K562 (cell line): ENCODE measurements around the gene PDCD11. TPM values are rescaled to one million over a fixed set of nuclear protein-coding genes. Genes with fewer than 3 reads are reported as not detected.

Experiments used
- ATAC-seq: fragments of 200-7000 bp; cut with Tn5 transposase; 3 replicates; pipeline ENCODE4 v1.9.1; 2020; ENCODE audit warnings: moderate library complexity
- BruUV-seq: library from RNA; stranded (reverse); fragments of 400-500 nt; replicated peaks from 2 replicates; lab custom pipeline; 2021; lab: Mats Ljungman, UMichigan
- CTCF ChIA-PET: fragments of 300-600 bp; formaldehyde crosslinking; extraction: SDS; loops from one replicate; lab custom pipeline; 2021; ENCODE audit warnings: low intra/inter-chr PET ratio; lab: Yijun Ruan, JAX
- POLR2A ChIA-PET: fragments of 300-600, 350-650 bp; sonication (Branson Sonifier 250); formaldehyde crosslinking; extraction: SDS; loops from one replicate; lab custom pipeline; 2021; ENCODE audit warnings: antibody characterized with exemption, inconsistent platforms; lab: Yijun Ruan, JAX
- DNase-seq, 4 experiments: peaks; one replicate each; pipeline versions ENCODE4 v3.0.0 to v3.0.0-alpha.2; 2011 to 2018; ENCODE audit warnings: low spot score in 3 of 4, mixed read lengths in 3 of 4; ENCODE audit errors: extremely low read depth in 1 of 4
- FAIRE-seq: peaks from 2 replicates; lab custom pipeline; 2011; peaks lifted over from hg19 to GRCh38; lab: Jason Lieb, UNC
- H2AFZ ChIP-seq: 2 replicates; pipeline ENCODE4 v1.6.0; 2011; ENCODE audit warnings: low read depth, low read length, control low read depth, inconsistent platforms
- H3K27ac ChIP-seq: fragments of 200-600 bp; 3 replicates; pipeline ENCODE4 v1.8.0; 2011; ENCODE audit warnings: low read depth, mild to moderate bottlenecking, control low read depth, inconsistent platforms, low read length, moderate library complexity, mixed read lengths; ENCODE audit errors: extremely low read depth
- H3K27me3 ChIP-seq, 2 experiments: fragments of 300-600 bp in 1 of 2; 2 replicates in 1 of 2; 3 replicates in 1 of 2; pipeline versions ENCODE4 v1.6.0 to v1.8.0; 2011; ENCODE audit warnings: inconsistent platforms in 2 of 2, low read length in 2 of 2, mild to moderate bottlenecking in 1 of 2, mixed read lengths in 1 of 2, moderate library complexity in 1 of 2; ENCODE audit not compliant: control insufficient read depth in 2 of 2, insufficient read depth in 2 of 2
- H3K36me3 ChIP-seq: fragments of 300-600 bp; 3 replicates; pipeline ENCODE4 v1.8.0; 2011; ENCODE audit warnings: mild to moderate bottlenecking, low read length, inconsistent platforms; ENCODE audit not compliant: control insufficient read depth, insufficient read depth
- H3K4me1 ChIP-seq, 2 experiments: fragments of 200-600 bp in 1 of 2; replicated peaks in 1 of 2; 2 replicates in 1 of 2; 3 replicates in 1 of 2; pipeline versions ENCODE4 v1.5.1 to v1.8.0; 2011; ENCODE audit warnings: inconsistent platforms in 2 of 2, low read length in 2 of 2, mild to moderate bottlenecking in 1 of 2, mixed read lengths in 1 of 2, moderate library complexity in 1 of 2; ENCODE audit not compliant: control insufficient read depth in 2 of 2, insufficient read depth in 2 of 2
- H3K4me2 ChIP-seq: 2 replicates; pipeline ENCODE4 v1.6.1; 2011; ENCODE audit warnings: low read length, control low read depth, inconsistent platforms, mixed read lengths; ENCODE audit not compliant: insufficient read depth
- H3K4me3 ChIP-seq: fragments of 200-600 bp; sonication (generic), shearing (Covaris generic); 2 replicates; pipeline ENCODE4 v1.5.1; 2016; ENCODE audit warnings: control low read depth, inconsistent platforms
- H3K79me2 ChIP-seq: fragments of 200-600 bp; 3 replicates; pipeline ENCODE4 v1.8.0; 2011; ENCODE audit warnings: low read length, inconsistent platforms; ENCODE audit not compliant: control insufficient read depth, insufficient read depth
- H3K9ac ChIP-seq, 2 experiments: 2 replicates each; pipeline versions ENCODE4 v1.6.0 to v1.6.1; 2011; ENCODE audit warnings: low read depth in 2 of 2, low read length in 2 of 2, control low read depth in 1 of 2, inconsistent platforms in 1 of 2, mild to moderate bottlenecking in 1 of 2, mixed read lengths in 1 of 2; ENCODE audit not compliant: insufficient read depth in 1 of 2
- H3K9me1 ChIP-seq: one replicate; pipeline ENCODE4 v1.6.0; 2011; ENCODE audit warnings: inconsistent platforms, mild to moderate bottlenecking, low read length, moderate library complexity; ENCODE audit not compliant: control insufficient read depth, insufficient read depth
- H3K9me3 ChIP-seq: replicated peaks from 2 replicates; pipeline ENCODE4 v1.5.1; 2011; ENCODE audit warnings: low read depth, low read length, inconsistent platforms; ENCODE audit not compliant: control insufficient read depth, insufficient read depth
- H4K20me1 ChIP-seq: replicated peaks from 2 replicates; pipeline ENCODE4 v1.6.1; 2011; ENCODE audit warnings: low read length, inconsistent platforms, mixed read lengths; ENCODE audit not compliant: control insufficient read depth, insufficient read depth
- CBX5 ChIP-seq: IDR thresholded peaks from 2 replicates; pipeline ENCODE4 v1.6.1; 2014; ENCODE audit warnings: low read depth, borderline replicate concordance
- NCOA6 ChIP-seq: fragments of 450-650 bp; IDR thresholded peaks from 2 replicates; pipeline ENCODE4 v1.6.1; 2017; ENCODE audit warnings: mild to moderate bottlenecking
- NFIC ChIP-seq: fragments of 450-650 bp; IDR thresholded peaks from 2 replicates; pipeline ENCODE4 v1.6.1; 2017; ENCODE audit warnings: mild to moderate bottlenecking, inconsistent platforms
- SMC3 ChIP-seq: conservative IDR thresholded peaks from 2 replicates; pipeline ENCODE4 v1.6.1; 2011; ENCODE audit warnings: low read depth, low read length, improper control_type of control experiment; ENCODE audit not compliant: insufficient read depth
- TFAM ChIP-seq: fragments of 250-450 bp; sonication (Bioruptor Pico); conservative IDR thresholded peaks from 2 replicates; pipeline ENCODE4 v1.5.0; 2021; ENCODE audit warnings: mild to moderate bottlenecking, moderate library complexity
- ZBTB2 ChIP-seq: fragments of 450-650 bp; IDR thresholded peaks from 2 replicates; pipeline ENCODE4 v1.6.1; 2016; ENCODE audit warnings: antibody characterized with exemption
- WGBS: fragments of 100-300 bp; shearing (Covaris generic); methylation state at CpG from one replicate; pipeline ENCODE4 v1.1.6; 2016; ENCODE audit warnings: low coverage, mixed read lengths; ENCODE audit not compliant: insufficient coverage; ENCODE audit errors: missing lambda C conversion rate; 5-methylcytosine and 5-hydroxymethylcytosine counted together
- in situ Hi-C: fragments of 300-500 bp; cut with MboI; formaldehyde crosslinking; loops from 4 replicates; pipeline ENCODE4 v1.15.0; 2018; ENCODE audit warnings: inconsistent platforms, mixed read lengths
- intact Hi-C: fragments of 100-400 bp; cut with micrococcal nuclease; formaldehyde crosslinking; loops from 2 replicates; pipeline ENCODE4 v1.14.2; 2022
- polyA plus RNA-seq, 8 experiments: library from polyadenylated mRNA; depleted of rRNA in 4 of 8; stranded (reverse) in 5 of 8; unstranded in 3 of 8; fragments of >200 nt; fragmentation: Nextera tagmentation in 2 of 8; fragmentation: Illumina TruSeq in 1 of 8; extraction: Ambion mirVana in 2 of 8; extraction: Trizol in 1 of 8; gene quantifications; 2 replicates each; pipeline versions ENCODE4 v1.2.1 to v1.2.3, GENCODE V29; 2011 to 2014; ENCODE audit warnings: inconsistent platforms in 1 of 8, missing spikeins in 1 of 8
- total RNA-seq, 7 experiments: library from RNA; depleted of rRNA in 6 of 7; stranded (reverse); fragments of >200 nt in 6 of 7; fragmentation: Illumina TruSeq in 2 of 7; extraction: Trizol in 2 of 7; gene quantifications; 2 replicates each; pipeline versions ENCODE4 v1.2.1 to v1.2.3, GENCODE V29; 2011 to 2021; ENCODE audit warnings: low replicate concordance in 1 of 7

PDCD11 gene
- total and polyA plus RNA-seq, 9 of the 15 experiments (the other 6 are each of a cell fraction or from before 2014, with no cell fraction given) = 14.8 to 73.8 (median 50.0) TPM

- Histone ChIP-seq H3K27me3 (no peaks in the 10 kb centered on the region), H3K36me3 (no peaks in the 10 kb centered on the region), H3K27ac (no peak overlapping the region), H3K79me2 (no peaks in the 10 kb centered on the region), H3K4me3 (no peak overlapping the region), H3K9me1 (no peaks in the 10 kb centered on the region), H3K9me3 (no peaks in the 10 kb centered on the region), H2AFZ (no peak overlapping the region), H4K20me1 (no peaks in the 10 kb centered on the region), H3K4me2 (no peak overlapping the region), H3K4me1 (peaks cover 0 to 14% of the 10 kb centered on the region in 2 experiments; a peak in 2 of 5 replicates), H3K9ac (no peak overlapping the region)
- CTCF ChIA-PET = no interaction called here
- POLR2A ChIA-PET = interaction anchor here (0.6 kb wide), 1 partner anchor 27 kb away, joined by 3 read pairs; no protein-coding TSS in a partner anchor
- 44% methylated on average over 4 of the region's 5 CpGs for WGBS
- BruUV-seq = no TSS peak
- ATAC-seq (no peak), DNase-seq (peak in 1 of 4 experiments; percentile 11), FAIRE-seq (no peak)
- TF ChIP-seq NFIC (peak; percentile 61), CBX5 (no peak), ZBTB2 (no peak), SMC3 (no peak), TFAM (CRISPR knock-in tag) (no peak), NCOA6 (no peak)
- intact Hi-C loops (loop anchor here (10.0 kb wide), 2 partner anchors 566 to 646 kb away; partner anchors contain the start of genes CNNM2 and CYP17A1), in situ Hi-C loops (loop anchor here (10.0 kb wide), 1 partner anchor 646 kb away; the partner anchor contains the start of gene CYP17A1)
Measured at GRCh38 chr10:103480521-103480920, 84.1 kb downstream of the PDCD11 start.
